Measurements from ENCODE around the gene LGMN. TPM values are rescaled to one million over a fixed set of nuclear protein-coding genes. Genes with fewer than 3 reads are reported as not detected.

The LGMN gene
- total and polyA plus RNA-seq, 9 donors: 27.3 to 231 (median 49.1) TPM

GRCh38 chr14:92688434-92689375, 59.7 kb downstream of the LGMN start:
- intact Hi-C loops (cut with DNase I): loop anchor here in 3 of 4 donors (10.0 kb wide), 2 partner anchors 96 to 554 kb away; no protein-coding TSS in a partner anchor
- Histone ChIP-seq H3K4me1 (ENCODE audit: insufficient read depth) (peaks cover 14% of the 10 kb centered on the region), H3K27me3 (no peaks in the 10 kb centered on the region), H3K27ac (no peak overlapping the region), H3K36me3 (no peaks in the 10 kb centered on the region), H3K9me3 (no peaks in the 10 kb centered on the region), H3K4me3 (no peak overlapping the region)
- peak in 1 of 5 donors; percentile 39 for DNase-seq
- TF ChIP-seq POLR2A (IDR thresholded peaks at IDR 0.05): no peak
- no peak for TF ChIP-seq EP300 (IDR thresholded peaks at IDR 0.05)
- no peak for TF ChIP-seq CTCF (IDR thresholded peaks at IDR 0.05)
- WGBS, 3 donors: 92 to 95% (median 94%) methylated on average over 30 of the region's 30 CpGs

GRCh38 chr14:92687681-92688433, 60.6 kb downstream of the LGMN start:
- Histone ChIP-seq H3K4me1 (ENCODE audit: insufficient read depth) (peaks cover 12% of the 10 kb centered on the region), H3K36me3 (no peaks in the 10 kb centered on the region), H3K27ac (no peak overlapping the region), H3K4me3 (peak overlapping the region; percentile 6), H3K27me3 (no peaks in the 10 kb centered on the region), H3K9me3 (no peaks in the 10 kb centered on the region)
- DNase-seq: peak in 3 of 5 donors; percentile 16 to 50 (median 47)
- 15 to 38% (median 32%) methylated on average over 52 to 80 of the region's 80 CpGs for WGBS, 3 donors
- TF ChIP-seq EP300 (IDR thresholded peaks at IDR 0.05) (no peak), POLR2A (IDR thresholded peaks at IDR 0.05) (no peak), CTCF (IDR thresholded peaks at IDR 0.05) (no peak)
- intact Hi-C loops (cut with DNase I): loop anchor here (2.0 to 10.0 kb wide), 4 partner anchors 93 to 553 kb away; no protein-coding TSS in a partner anchor

- Histone ChIP-seq H3K36me3 (no peaks in the 10 kb centered on the region), H3K27ac (no peak overlapping the region)
Measured at GRCh38 chr14:92686900-92687427, 61.5 kb downstream of the LGMN start.

More at GRCh38 chr14:92686900-92687427, 61.5 kb downstream of the LGMN start:
- intact Hi-C loops (cut with DNase I): loop anchor here (2.0 to 10.0 kb wide), 4 partner anchors 94 to 552 kb away; no protein-coding TSS in a partner anchor
- no peaks in the 10 kb centered on the region for H3K9me3 ChIP-seq
- peak; percentile 68 to 90 (median 79) for DNase-seq
- H3K27me3 ChIP-seq: no peaks in the 10 kb centered on the region
- 3 to 14% (median 10%) methylated on average over 35 to 45 of the region's 45 CpGs for WGBS, 3 donors
- H3K4me3 ChIP-seq: peak overlapping the region; percentile 6
- TF ChIP-seq EP300 (IDR thresholded peaks at IDR 0.05) (no peak), CTCF (IDR thresholded peaks at IDR 0.05) (peak; percentile 89 to 100 (median 98)), POLR2A (IDR thresholded peaks at IDR 0.05) (no peak)
- H3K4me1 ChIP-seq (ENCODE audit: insufficient read depth): peaks cover 5% of the 10 kb centered on the region
